GM12872 (cell line): ENCODE results near the gene ATP9B.

Experiments used
- CTCF ChIP-seq: IDR thresholded peaks from 3 replicates; pipeline ENCODE4 v1.5.1; 2011; ENCODE audit warnings: low read depth, mild to moderate bottlenecking, low read length, moderate library complexity; ENCODE audit not compliant: insufficient read depth

Gene ATP9B

GRCh38 chr18:79384834-79385233 lies 315.6 kb downstream of the ATP9B start:
- TF ChIP-seq CTCF = no peak

- TF ChIP-seq CTCF = no peak
These were observed 316.1 kb downstream of the ATP9B start for GRCh38 chr18:79385326-79385707.

- TF ChIP-seq CTCF = no peak
These were observed 316.6 kb downstream of the ATP9B start for GRCh38 chr18:79385708-79386341.

GRCh38 chr18:79386547-79386946 lies 317.4 kb downstream of the ATP9B start:
- TF ChIP-seq CTCF = no peak

- TF ChIP-seq CTCF = no peak
These were observed 318.0 kb downstream of the ATP9B start for GRCh38 chr18:79387214-79387613.

- no peak for TF ChIP-seq CTCF
These were observed 318.4 kb downstream of the ATP9B start for GRCh38 chr18:79387615-79388014.

- TF ChIP-seq CTCF = no peak
These were observed 318.8 kb downstream of the ATP9B start for GRCh38 chr18:79388043-79388442.
